ENCODE data around the gene F2R.
"Not testable (repeated sequence)": the region's sequence is repeated elsewhere in the genome, so short reads cannot be mapped to it uniquely, and the experiment has no call there.

The F2R gene

GRCh38 chr5:76755779-76756637 is 40.1 kb downstream of the F2R start:
- no peak for DNase-seq (ENCODE audit: low read depth in 2 of 2)

- DNase-seq (ENCODE audit: low read depth in 2 of 2) = no peak
Measured at GRCh38 chr5:76757049-76757448, 41.1 kb downstream of the F2R start.

GRCh38 chr5:76761118-76761517 is 45.2 kb downstream of the F2R start:
- not testable (repeated sequence) for DNase-seq (ENCODE audit: low read depth in 2 of 2)

- DNase-seq (ENCODE audit: low read depth in 2 of 2) = no peak
Measured at GRCh38 chr5:76762484-76762883, 46.6 kb downstream of the F2R start.

- DNase-seq (ENCODE audit: low read depth in 2 of 2) = no peak
Measured at GRCh38 chr5:76763136-76763535, 47.2 kb downstream of the F2R start.

- no peak for DNase-seq (ENCODE audit: low read depth in 2 of 2)
Measured at GRCh38 chr5:76764374-76764773, 48.4 kb downstream of the F2R start.

- no peak for DNase-seq (ENCODE audit: low read depth in 2 of 2)
Measured at GRCh38 chr5:76765249-76765648, 49.3 kb downstream of the F2R start.

GRCh38 chr5:76766746-76767145 is 50.8 kb downstream of the F2R start:
- DNase-seq (ENCODE audit: low read depth in 2 of 2) = no peak

- DNase-seq (ENCODE audit: low read depth in 2 of 2) = not testable (repeated sequence)
Measured at GRCh38 chr5:76771041-76771440, 55.1 kb downstream of the F2R start.

GRCh38 chr5:76771705-76772405 is 55.9 kb downstream of the F2R start:
- DNase-seq (ENCODE audit: low read depth in 2 of 2) = no peak

- no peak for DNase-seq (ENCODE audit: low read depth in 2 of 2)
Measured at GRCh38 chr5:76775921-76776320, 60.0 kb downstream of the F2R start.

GRCh38 chr5:76776391-76776790 is 60.5 kb downstream of the F2R start:
- DNase-seq (ENCODE audit: low read depth in 2 of 2) = no peak

- not testable (repeated sequence) for DNase-seq (ENCODE audit: low read depth in 2 of 2)
Measured at GRCh38 chr5:76780616-76781015, 64.7 kb downstream of the F2R start.

GRCh38 chr5:76781775-76782174 is 65.8 kb downstream of the F2R start:
- no peak for DNase-seq (ENCODE audit: low read depth in 2 of 2)

- DNase-seq (ENCODE audit: low read depth in 2 of 2) = no peak
Measured at GRCh38 chr5:76782444-76782843, 66.5 kb downstream of the F2R start.

Measured in stimulated activated CD8-positive, alpha-beta memory T cell treated with anti-CD3 and anti-CD28 coated beads, Interleukin-15, amount 100 ng/mL, for 4 hours (primary cell).